Measurements from ENCODE around the gene ZNF688.
A peak's percentile ranks its signal among the peaks of the same experiment; 100 is the strongest.
"Not testable (repeated sequence)": the region's sequence is repeated elsewhere in the genome, so short reads cannot be mapped to it uniquely, and the experiment has no call there.

Gene ZNF688

DNA sequence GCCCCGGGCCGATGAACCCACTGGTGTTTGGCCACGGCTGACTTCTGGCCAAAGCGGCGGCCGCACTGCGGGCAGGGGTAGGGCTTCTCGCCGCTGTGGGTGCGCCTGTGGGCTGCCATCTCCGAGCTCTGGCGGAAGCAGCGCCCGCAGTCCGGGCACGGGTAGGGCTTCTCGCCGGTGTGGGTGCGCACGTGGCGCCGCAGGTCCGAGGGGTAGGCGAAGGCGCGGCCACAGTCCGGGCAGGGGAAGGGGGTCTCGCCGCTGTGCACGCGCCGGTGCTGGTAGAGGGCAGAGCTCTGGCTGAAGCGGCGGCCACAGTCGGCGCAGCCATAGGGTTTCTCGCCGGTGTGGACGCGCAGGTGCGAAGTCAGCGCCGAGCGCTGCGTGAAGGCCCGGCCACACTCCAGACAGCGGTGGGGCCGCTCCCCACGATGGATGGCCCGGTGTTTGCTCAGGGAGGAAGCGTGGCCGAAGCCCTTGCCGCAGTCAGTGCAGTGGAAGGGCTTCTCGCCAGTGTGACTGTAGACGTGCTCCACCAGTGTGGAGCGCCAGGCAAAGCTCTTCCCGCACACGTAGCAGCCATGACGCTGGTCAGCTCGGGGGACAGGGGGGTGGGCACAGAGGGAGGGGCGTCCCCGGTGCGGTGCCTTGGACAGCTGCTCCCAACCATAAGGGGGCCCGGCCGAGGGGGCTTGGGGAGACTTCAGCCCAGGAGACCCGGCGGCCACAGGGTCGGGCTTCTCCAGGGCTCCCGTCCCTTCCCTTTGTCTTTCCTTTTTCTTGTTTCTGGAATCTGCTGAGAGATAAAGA lies 16.0 kb downstream of the ZNF688 start:
- no peak for DNase-seq

DNA sequence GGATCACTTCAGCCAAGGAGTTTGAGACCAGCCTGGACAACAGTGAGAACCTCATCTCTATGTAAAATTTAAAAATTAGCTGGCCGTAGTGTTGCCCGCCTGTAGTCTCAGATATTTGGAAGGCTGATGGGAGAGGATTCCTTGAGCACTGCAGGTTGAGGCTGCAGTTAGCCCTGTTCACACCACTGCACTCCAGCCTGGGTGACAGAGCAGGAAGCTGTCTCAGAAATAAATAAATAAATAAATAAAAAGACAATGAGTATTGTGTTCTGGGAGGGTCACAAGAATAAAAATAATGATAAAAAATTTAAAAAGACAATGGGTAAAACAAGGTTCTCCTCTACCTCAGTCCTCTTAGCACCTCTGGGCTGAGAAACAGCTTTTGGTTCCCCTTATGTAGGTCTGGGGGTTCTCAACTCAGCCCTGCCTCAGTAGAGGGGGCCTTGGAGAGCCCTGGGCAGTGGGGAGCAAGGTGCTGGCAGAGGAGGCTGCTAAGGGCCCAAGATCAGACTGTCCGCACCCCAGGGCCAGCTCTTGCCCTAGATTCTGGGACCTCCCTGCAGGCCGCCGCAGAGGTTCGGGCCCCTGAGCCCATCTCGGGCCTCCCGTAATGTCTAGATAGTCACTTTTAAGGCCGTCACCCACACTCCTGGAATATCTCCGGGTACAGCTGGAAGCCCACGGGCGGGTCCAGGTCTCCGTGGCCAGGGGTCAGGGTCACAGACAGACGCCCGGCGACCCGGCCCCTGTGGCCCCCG lies 16.8 kb downstream of the ZNF688 start:
- no peak for DNase-seq

- DNase-seq: no peak
Measured at GRCh38 chr16:30553393-30553899, 18.1 kb downstream of the ZNF688 start.

GRCh38 chr16:30552956-30553355 lies 18.6 kb downstream of the ZNF688 start:
- DNase-seq: no peak

GRCh38 chr16:30551781-30552180 lies 19.7 kb downstream of the ZNF688 start:
- no peak for DNase-seq

GRCh38 chr16:30548416-30549253 lies 22.9 kb downstream of the ZNF688 start:
- DNase-seq: no peak

DNA sequence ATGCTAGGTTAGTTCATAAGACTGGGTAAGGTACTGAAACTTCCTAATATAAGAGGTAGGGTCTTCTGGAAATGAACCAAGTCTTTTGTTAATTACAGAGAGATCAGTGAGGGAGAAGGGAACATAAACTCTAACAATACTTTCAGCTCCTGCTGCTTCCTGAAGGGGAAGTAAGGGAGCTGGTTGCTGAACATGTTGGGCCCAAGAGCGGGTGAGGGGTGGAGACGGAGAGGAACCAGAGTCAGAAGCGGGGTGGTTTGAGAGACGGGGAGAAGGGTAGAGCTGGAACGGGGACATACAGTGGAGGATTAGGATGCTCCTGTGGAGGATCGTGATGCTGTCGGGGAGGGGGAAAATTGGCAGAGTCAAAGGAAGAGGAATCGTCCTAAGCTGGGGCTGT lies 25.4 kb downstream of the ZNF688 start:
- no peak for DNase-seq

GRCh38 chr16:30543067-30543466 lies 28.4 kb downstream of the ZNF688 start:
- DNase-seq: no peak

- DNase-seq: no peak
Measured at GRCh38 chr16:30541502-30542329, 29.8 kb downstream of the ZNF688 start.

DNA sequence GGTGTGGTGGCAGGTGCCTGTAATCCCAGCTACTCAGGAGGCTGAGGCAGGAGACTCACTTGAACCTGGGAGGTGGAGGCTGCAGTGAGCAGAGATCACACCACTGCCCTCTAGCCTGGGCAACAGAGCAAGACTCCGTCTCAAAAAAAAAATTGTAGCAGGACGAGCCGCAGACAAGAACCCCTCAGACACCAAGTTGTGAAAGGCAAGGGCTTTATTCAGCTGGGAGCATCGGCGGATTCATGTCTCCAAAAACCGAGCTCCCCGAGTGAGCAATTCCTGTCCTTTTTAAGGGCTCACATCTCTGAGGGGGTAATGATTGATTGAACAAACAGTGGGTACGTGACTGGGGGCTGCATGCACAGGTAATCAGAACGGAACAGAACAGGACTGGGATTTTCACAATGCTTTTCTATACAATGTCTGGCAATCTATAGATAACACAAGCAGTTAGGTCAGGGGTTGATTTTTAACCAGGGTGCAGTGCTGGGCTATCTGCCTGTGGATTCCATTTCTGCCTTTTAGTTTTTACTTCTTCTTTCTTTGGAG lies 30.5 kb downstream of the ZNF688 start:
- not testable (repeated sequence) for DNase-seq

DNA sequence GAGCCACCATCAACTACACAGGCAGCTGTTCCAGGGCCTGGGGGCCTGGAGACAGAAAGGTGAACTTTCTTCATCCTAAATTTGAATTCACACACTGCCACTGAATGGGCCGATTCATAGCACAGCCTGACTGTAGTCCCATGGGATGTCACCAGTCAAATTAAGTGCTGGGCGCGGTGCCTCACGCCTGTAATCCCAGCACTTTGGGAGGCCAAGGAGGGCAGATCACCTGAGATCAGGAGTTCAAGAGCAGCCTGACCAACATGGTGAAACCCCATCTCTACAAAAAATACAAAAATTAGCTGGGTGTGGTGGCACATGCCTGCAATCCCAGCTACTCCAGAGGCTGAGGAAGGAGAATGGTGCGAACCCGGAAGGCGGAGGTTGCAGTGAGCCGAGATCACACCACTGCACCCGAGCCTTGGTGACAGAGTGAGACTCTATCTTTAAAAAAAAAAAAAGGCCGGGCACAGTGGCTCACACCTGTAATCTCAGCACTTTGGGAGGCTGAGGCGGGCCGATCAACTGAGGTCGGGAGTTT lies 31.5 kb downstream of the ZNF688 start:
- not testable (repeated sequence) for DNase-seq

DNA sequence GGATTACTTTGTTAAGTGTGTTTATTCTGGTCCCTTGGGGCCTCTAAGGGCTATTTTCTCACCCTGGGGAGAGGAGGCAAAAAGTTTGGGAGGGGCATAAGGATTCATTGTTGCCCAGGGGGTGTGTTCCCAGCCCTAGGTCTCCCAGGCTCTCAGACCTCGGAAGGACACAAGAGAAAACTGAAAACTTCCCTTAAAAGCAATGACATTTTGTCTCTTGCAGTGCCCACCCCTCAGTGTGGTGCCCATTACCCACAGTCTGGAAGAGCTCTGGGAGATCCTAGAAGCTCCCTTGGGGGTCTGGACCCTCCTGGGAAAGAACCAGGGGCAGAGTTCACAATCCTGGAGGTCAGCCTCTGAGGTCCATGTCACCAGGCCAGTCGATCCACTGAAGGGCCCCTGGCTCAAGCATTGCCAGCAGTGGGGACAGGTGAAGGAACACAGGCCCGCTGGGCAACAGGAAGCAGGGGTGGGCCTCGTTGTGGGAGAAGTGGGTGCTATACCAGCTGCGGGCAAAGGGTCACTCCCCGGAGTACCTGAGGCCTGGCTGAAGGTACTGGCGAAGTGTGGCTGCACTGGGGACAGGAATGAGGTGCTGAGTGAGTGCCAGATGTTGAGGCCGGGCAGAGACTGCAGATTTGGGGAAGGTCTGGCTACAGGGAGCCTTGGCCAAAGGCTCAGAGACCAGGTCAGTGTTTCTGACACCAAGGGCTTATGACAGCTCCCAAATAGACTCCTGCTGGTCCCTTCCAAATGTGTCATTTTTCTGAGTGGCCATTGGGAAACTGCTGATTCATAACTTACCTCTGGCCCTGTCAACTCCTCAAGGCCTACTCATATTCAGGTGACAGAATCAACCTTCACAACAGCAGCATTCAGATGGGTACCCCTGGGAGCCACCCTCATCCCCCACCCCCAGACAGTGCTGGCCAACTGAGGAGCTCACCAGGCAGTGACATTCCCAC lies 32.2 kb downstream of the ZNF688 start:
- no peak for DNase-seq

GRCh38 chr16:30536391-30537024 lies 35.0 kb downstream of the ZNF688 start:
- not testable (repeated sequence) for DNase-seq

GRCh38 chr16:30535777-30536190 lies 35.7 kb downstream of the ZNF688 start:
- peak; percentile 39 for DNase-seq

DNA sequence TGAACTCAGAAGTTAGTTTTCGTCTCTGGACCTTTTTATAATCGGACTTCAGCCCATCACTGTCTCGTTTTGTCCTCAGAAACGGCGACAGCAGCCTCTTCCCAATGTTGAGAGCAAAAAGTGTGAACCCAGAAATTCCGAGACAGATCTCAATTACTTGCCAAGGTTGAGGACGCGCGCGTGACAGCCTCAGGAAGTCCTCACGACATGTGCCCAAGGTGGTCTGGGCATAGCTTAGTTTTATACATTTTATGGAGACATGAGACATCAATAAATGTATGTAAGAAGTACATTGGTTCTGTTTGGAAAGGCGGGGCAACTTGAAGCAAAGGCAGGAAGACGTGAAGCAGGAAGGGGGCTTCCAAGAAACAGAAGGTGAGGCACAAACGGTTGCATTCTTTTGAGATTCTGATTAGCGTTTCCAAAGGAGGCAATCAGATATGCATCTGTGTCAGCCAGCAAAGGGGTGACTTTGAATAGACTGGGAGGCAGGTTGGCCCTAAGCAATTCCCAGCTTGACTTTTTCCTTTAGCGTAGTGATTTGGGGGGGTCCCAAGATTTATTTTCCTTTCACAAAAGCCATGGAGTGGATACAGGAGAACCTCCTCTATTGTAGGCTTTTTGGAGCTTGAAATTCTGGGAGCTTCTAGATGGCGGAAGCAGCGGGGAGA lies 36.3 kb downstream of the ZNF688 start:
- DNase-seq: no peak

DNA sequence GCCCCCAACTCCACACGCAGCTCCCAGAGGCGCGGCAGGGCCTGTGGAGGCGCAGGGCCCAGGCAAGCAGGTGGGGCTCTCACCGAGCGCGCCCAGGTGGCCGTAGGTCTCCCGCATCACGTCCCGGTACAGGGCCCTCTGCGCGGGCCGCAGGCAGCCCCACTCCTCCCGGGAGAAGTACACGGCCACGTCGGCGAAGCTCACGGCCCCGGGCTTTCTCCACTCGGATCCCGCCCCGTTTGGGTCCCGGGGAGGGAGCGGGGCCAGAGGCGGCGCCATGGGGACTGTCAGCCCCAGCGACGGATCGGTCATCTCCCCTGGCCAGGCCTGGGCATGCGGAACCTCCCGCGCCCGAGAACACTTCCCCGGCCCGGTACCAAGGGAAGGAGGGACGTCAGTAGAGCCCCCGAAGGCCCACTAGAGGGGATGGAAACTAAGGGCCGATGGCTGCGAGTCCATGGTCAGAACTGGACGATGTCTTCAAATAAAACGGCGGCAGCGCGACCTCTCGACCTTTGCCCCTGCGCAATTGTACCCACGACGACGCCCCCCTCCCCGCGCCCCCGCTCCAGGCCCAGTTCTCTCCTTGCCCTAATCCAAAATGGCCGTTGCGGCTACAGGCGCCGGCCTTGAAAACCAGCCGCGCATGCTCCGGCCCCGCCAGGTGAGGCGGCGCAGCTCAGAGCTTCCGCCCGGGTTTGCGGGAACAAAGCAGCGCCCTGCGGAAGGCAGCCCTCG lies 37.0 kb downstream of the ZNF688 start, which contains the start of gene ZNF747:
Gene ZNF747 (minus strand): TSS at position 491 of the 738 bp plus-strand sequence. CDS start 179 bp downstream, at position 312.
- peak; percentile 80 for DNase-seq

DNA sequence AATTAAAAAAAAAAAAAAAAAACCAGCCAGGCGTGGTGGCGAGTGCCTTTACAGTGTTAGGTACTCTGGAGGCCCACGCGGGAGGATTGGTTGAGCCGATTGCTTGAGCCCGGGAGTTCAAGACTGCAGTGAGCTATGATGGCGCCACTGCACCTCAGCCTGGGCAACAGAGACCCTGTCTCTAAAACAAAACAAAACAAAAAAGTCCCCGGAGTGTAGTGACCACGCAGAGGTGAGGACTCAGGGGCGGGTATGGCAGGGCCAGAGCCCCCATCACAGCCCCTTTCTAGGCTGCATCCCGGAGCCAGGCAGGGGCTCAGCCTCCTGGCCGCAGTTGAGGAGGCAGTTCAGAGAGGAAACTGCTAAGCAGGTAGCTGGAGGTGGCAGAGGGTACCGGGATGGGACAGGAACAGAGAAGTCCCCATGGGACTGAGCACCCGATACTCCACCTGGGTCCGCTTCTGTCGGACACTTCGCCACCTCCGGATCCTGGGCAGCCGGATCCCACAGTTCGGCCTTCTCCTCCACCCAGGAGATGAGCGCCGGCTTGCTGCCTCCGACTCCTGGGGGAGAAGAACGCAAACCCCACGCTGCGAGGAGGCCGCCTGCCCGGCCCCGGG lies 37.7 kb downstream of the ZNF688 start:
- DNase-seq: no peak

GRCh38 chr16:30533146-30533522 lies 38.4 kb downstream of the ZNF688 start:
- no peak for DNase-seq

Data from NCI-H2029 (cell line).